ENCODE results near the gene DYRK1B. TPM values are rescaled to one million over a fixed set of nuclear protein-coding genes. Genes with fewer than 3 reads are reported as not detected.
A peak's percentile ranks its signal among the peaks of the same experiment; 100 is the strongest.

Gene DYRK1B
- total and polyA plus RNA-seq, 11 donors: 12.8 to 49.1 (median 24.9) TPM

- Histone ChIP-seq H3K4me3 (no peak overlapping the region), H3K27me3 (no peaks in the 10 kb centered on the region), H3K4me1 (peaks cover 0 to 32% (median 11%) of the 10 kb centered on the region in 12 donors), H3K27ac (no peak overlapping the region), H3K36me3 (peaks cover 0 to 15% (median 4%) of the 10 kb centered on the region in 9 donors), H3K9me3 (peaks cover 0 to 2% (median 0%) of the 10 kb centered on the region in 12 donors)
- intact Hi-C loops (cut with DNase I): no loop called here
- no peak for DNase-seq
- ATAC-seq: no peak
- WGBS, 4 donors: 82 to 90% (median 88%) methylated on average over 3 of the region's 3 CpGs
- TF ChIP-seq CTCF (IDR thresholded peaks at IDR 0.05) (no peak), POLR2A (IDR thresholded peaks at IDR 0.05) (no peak)
Measured at GRCh38 chr19:39819786-39820185, 14.2 kb downstream of the DYRK1B start.

- 86 to 91% (median 87%) methylated on average over 4 of the region's 4 CpGs for WGBS, 4 donors
- TF ChIP-seq POLR2A (IDR thresholded peaks at IDR 0.05) (no peak), CTCF (IDR thresholded peaks at IDR 0.05) (no peak)
- Histone ChIP-seq H3K4me3 (no peak overlapping the region), H3K27me3 (no peaks in the 10 kb centered on the region), H3K36me3 (peaks cover 0 to 15% (median 4%) of the 10 kb centered on the region in 9 donors), H3K27ac (no peak overlapping the region), H3K4me1 (peaks cover 0 to 27% (median 8%) of the 10 kb centered on the region in 12 donors), H3K9me3 (peaks cover 0 to 2% (median 0%) of the 10 kb centered on the region in 12 donors)
- intact Hi-C loops (cut with DNase I): no loop called here
- ATAC-seq (no peak), DNase-seq (no peak)
Measured at GRCh38 chr19:39818626-39819097, 15.3 kb downstream of the DYRK1B start.

- H3K4me3 ChIP-seq: no peak overlapping the region
- no peaks in the 10 kb centered on the region for H3K27me3 ChIP-seq
- peaks cover 0 to 15% (median 4%) of the 10 kb centered on the region in 9 donors for H3K36me3 ChIP-seq
- intact Hi-C loops (cut with DNase I): no loop called here
- no peak overlapping the region for H3K27ac ChIP-seq
- ATAC-seq (no peak), DNase-seq (peak in 1 of 5 donors; percentile 8)
- peaks cover 0 to 2% (median 0%) of the 10 kb centered on the region in 12 donors for H3K9me3 ChIP-seq
- TF ChIP-seq POLR2A (IDR thresholded peaks at IDR 0.05) (no peak), CTCF (IDR thresholded peaks at IDR 0.05) (no peak)
- peaks cover 0 to 25% (median 5%) of the 10 kb centered on the region in 12 donors for H3K4me1 ChIP-seq
- 85 to 90% (median 89%) methylated on average over 12 of the region's 12 CpGs for WGBS, 4 donors
Measured at GRCh38 chr19:39817888-39818561, 15.9 kb downstream of the DYRK1B start.

- DNase-seq (peak in 1 of 5 donors; percentile 14), ATAC-seq (peak; percentile 87 to 93 (median 90))
- H3K4me3 ChIP-seq: no peak overlapping the region
- peaks cover 0 to 2% (median 0%) of the 10 kb centered on the region in 12 donors for H3K9me3 ChIP-seq
- WGBS, 4 donors: 68 to 78% (median 74%) methylated on average over 5 of the region's 5 CpGs
- H3K27ac ChIP-seq: peak overlapping the region in 9 of 12 donors; percentile 42 to 90 (median 79)
- TF ChIP-seq CTCF (IDR thresholded peaks at IDR 0.05) (no peak), POLR2A (IDR thresholded peaks at IDR 0.05) (no peak)
- no peaks in the 10 kb centered on the region for H3K27me3 ChIP-seq
- intact Hi-C loops (cut with DNase I): no loop called here
- H3K4me1 ChIP-seq: peaks cover 0 to 25% (median 5%) of the 10 kb centered on the region in 12 donors
- H3K36me3 ChIP-seq: peaks cover 0 to 15% (median 4%) of the 10 kb centered on the region in 9 donors
Measured at GRCh38 chr19:39816287-39817048, 17.5 kb downstream of the DYRK1B start.

Measured in heart left ventricle (tissue), 16 donors.